ENCODE results near the gene REXO5. TPM values are rescaled to one million over a fixed set of nuclear protein-coding genes. Genes with fewer than 3 reads are reported as not detected.

REXO5 gene
- total RNA-seq, 1 experiment from 2014 or later: 4.0 TPM

- no peaks in the 10 kb centered on the region for H3K9me3 ChIP-seq (ENCODE audit: low read length)
- H3F3A ChIP-seq (ENCODE audit: low read length, unreplicated experiment): no peaks in the 10 kb centered on the region
- TF ChIP-seq EZH2phosphoT487 (IDR thresholded peaks at IDR 0.05; ENCODE audit: borderline replicate concordance, low read length): no peak
- TF ChIP-seq CTCF (conservative IDR thresholded peaks at IDR 0.05; ENCODE audit: low read depth, low read length): no peak
- no peak for TF ChIP-seq EZH2 (IDR thresholded peaks at IDR 0.05; ENCODE audit: low read length, unreplicated experiment)
- no peak overlapping the region for H3K4me3 ChIP-seq (ENCODE audit: low read length)
- H3K9ac ChIP-seq (ENCODE audit: low read length): no peak overlapping the region
- H4K20me1 ChIP-seq (ENCODE audit: low read length): no peaks in the 10 kb centered on the region
- H3K36me3 ChIP-seq (ENCODE audit: low read depth, low read length): no peaks in the 10 kb centered on the region
- H3K79me2 ChIP-seq (ENCODE audit: low read length): no peaks in the 10 kb centered on the region
- H3K27ac ChIP-seq (ENCODE audit: low read length): no peak overlapping the region
- no TSS peak for BruUV-seq (replicated peaks)
- ChIA-PET POLR2A (ENCODE audit: unreplicated experiment) (no interaction called here), CTCF (interaction anchor here (0.6 kb wide), 1 partner anchor 1211 kb away, joined by 3 read pairs; no protein-coding TSS in a partner anchor)
- no peak overlapping the region for H3K4me2 ChIP-seq (ENCODE audit: low read length)
- ATAC-seq (no peak), DNase-seq (no peak)
- H3K27me3 ChIP-seq (ENCODE audit: low read length): no peaks in the 10 kb centered on the region
- no peak overlapping the region for H2AFZ ChIP-seq (ENCODE audit: low read length)
- intact Hi-C loops (cut with micrococcal nuclease): no loop called here
- H3K4me1 ChIP-seq (ENCODE audit: insufficient read depth, low read length): no peaks in the 10 kb centered on the region
- H3K9me2 ChIP-seq (replicated peaks; ENCODE audit: low read length): no peaks in the 10 kb centered on the region
Measured at GRCh38 chr16:20773679-20774078, 32.6 kb upstream of the REXO5 start.

GRCh38 chr16:20774703-20775362, 31.5 kb upstream of the REXO5 start:
- H3K4me3 ChIP-seq (ENCODE audit: low read length): no peak overlapping the region
- no peak overlapping the region for H3K9ac ChIP-seq (ENCODE audit: low read length)
- H3K79me2 ChIP-seq (ENCODE audit: low read length): no peaks in the 10 kb centered on the region
- ChIA-PET POLR2A (ENCODE audit: unreplicated experiment) (no interaction called here), CTCF (interaction anchor here (0.6 kb wide), 1 partner anchor 77 kb away, joined by 3 read pairs; no protein-coding TSS in a partner anchor)
- H3F3A ChIP-seq (ENCODE audit: low read length, unreplicated experiment): no peaks in the 10 kb centered on the region
- H4K20me1 ChIP-seq (ENCODE audit: low read length): no peaks in the 10 kb centered on the region
- DNase-seq (peak; percentile 83), ATAC-seq (peak; percentile 99)
- H3K4me1 ChIP-seq (ENCODE audit: insufficient read depth, low read length): no peaks in the 10 kb centered on the region
- H3K9me3 ChIP-seq (ENCODE audit: low read length): no peaks in the 10 kb centered on the region
- no peak for TF ChIP-seq EZH2phosphoT487 (IDR thresholded peaks at IDR 0.05; ENCODE audit: borderline replicate concordance, low read length)
- peak; percentile 80 for TF ChIP-seq CTCF (conservative IDR thresholded peaks at IDR 0.05; ENCODE audit: low read depth, low read length)
- no peak overlapping the region for H3K4me2 ChIP-seq (ENCODE audit: low read length)
- no peak overlapping the region for H2AFZ ChIP-seq (ENCODE audit: low read length)
- H3K27me3 ChIP-seq (ENCODE audit: low read length): no peaks in the 10 kb centered on the region
- H3K9me2 ChIP-seq (replicated peaks; ENCODE audit: low read length): no peaks in the 10 kb centered on the region
- intact Hi-C loops (cut with micrococcal nuclease): no loop called here
- BruUV-seq (replicated peaks): no TSS peak
- H3K27ac ChIP-seq (ENCODE audit: low read length): no peak overlapping the region
- H3K36me3 ChIP-seq (ENCODE audit: low read depth, low read length): no peaks in the 10 kb centered on the region

GRCh38 chr16:20781697-20782096, 24.6 kb upstream of the REXO5 start:
- POLR2A ChIA-PET (ENCODE audit: unreplicated experiment): no interaction called here
- ATAC-seq: no peak

More at GRCh38 chr16:20781697-20782096, 24.6 kb upstream of the REXO5 start:
- H3K4me2 ChIP-seq (ENCODE audit: low read length): no peak overlapping the region
- no peaks in the 10 kb centered on the region for H3K9me3 ChIP-seq (ENCODE audit: low read length)
- no peaks in the 10 kb centered on the region for H3K4me1 ChIP-seq (ENCODE audit: insufficient read depth, low read length)
- H3K9me2 ChIP-seq (replicated peaks; ENCODE audit: low read length): no peaks in the 10 kb centered on the region
- H3F3A ChIP-seq (ENCODE audit: low read length, unreplicated experiment): no peaks in the 10 kb centered on the region
- H3K4me3 ChIP-seq (ENCODE audit: low read length): no peak overlapping the region
- H3K27ac ChIP-seq (ENCODE audit: low read length): no peak overlapping the region
- CTCF ChIA-PET: no interaction called here
- H4K20me1 ChIP-seq (ENCODE audit: low read length): no peaks in the 10 kb centered on the region
- no peaks in the 10 kb centered on the region for H3K36me3 ChIP-seq (ENCODE audit: low read depth, low read length)
- intact Hi-C loops (cut with micrococcal nuclease): no loop called here
- TF ChIP-seq EZH2 (IDR thresholded peaks at IDR 0.05; ENCODE audit: low read length, unreplicated experiment) (no peak), EZH2phosphoT487 (IDR thresholded peaks at IDR 0.05; ENCODE audit: borderline replicate concordance, low read length) (no peak), CTCF (conservative IDR thresholded peaks at IDR 0.05; ENCODE audit: low read depth, low read length) (no peak)
- BruUV-seq (replicated peaks): no TSS peak
- no peak overlapping the region for H2AFZ ChIP-seq (ENCODE audit: low read length)
- H3K27me3 ChIP-seq (ENCODE audit: low read length): no peaks in the 10 kb centered on the region
- H3K9ac ChIP-seq (ENCODE audit: low read length): no peak overlapping the region
- DNase-seq: no peak
- no peaks in the 10 kb centered on the region for H3K79me2 ChIP-seq (ENCODE audit: low read length)
